Mammary epithelial cell (primary cell): ENCODE data around the gene DPF3.

Experiments
- CTCF ChIP-seq, 2 donors: IDR thresholded peaks in 1 of 2; conservative IDR thresholded peaks in 1 of 2; 2 replicates each; pipeline ENCODE4 v1.5.1; 2011 to 2012; ENCODE audit warnings: inconsistent platforms in 2 of 2, low read length in 2 of 2, mild to moderate bottlenecking in 2 of 2, control low read depth in 1 of 2, low read depth in 1 of 2; ENCODE audit not compliant: insufficient read depth in 1 of 2; ENCODE audit errors: extremely low read depth in 1 of 2
- EZH2 ChIP-seq: IDR thresholded peaks from 2 replicates; pipeline ENCODE4 v1.6.1; 2012; ENCODE audit warnings: low read length, inconsistent platforms, borderline replicate concordance

GRCh38 chr14:72775923-72776554 lies 117.9 kb downstream of the DPF3 start:
- TF ChIP-seq EZH2 (no peak), CTCF (conservative IDR thresholded peaks at IDR 0.05 in 1 of 2, IDR thresholded peaks at IDR 0.05 in 1 of 2; ENCODE audit: extremely low read depth in 1 of 2, insufficient read depth in 1 of 2, low read depth in 1 of 2, low read length in 2 of 2) (no peak)
